Progenitor cell of endocrine pancreas (in vitro differentiated cells): ENCODE measurements around the gene ELOB. TPM values are rescaled to one million over a fixed set of nuclear protein-coding genes. Genes with fewer than 3 reads are reported as not detected.

ENCODE experiments used
- DNase-seq: peaks from one replicate; pipeline ENCODE4 v3.0.0; 2021; ENCODE audit warnings: low spot score; ENCODE audit not compliant: unreplicated experiment
- H3K27ac Mint-ChIP-seq: 2 replicates; pipeline ENCODE4 v1.8.0; 2021; ENCODE audit warnings: mild to moderate bottlenecking, moderate library complexity, mixed read lengths
- H3K27me3 Mint-ChIP-seq: 2 replicates; pipeline ENCODE4 v1.8.0; 2021; ENCODE audit warnings: mixed read lengths
- H3K36me3 Mint-ChIP-seq: 2 replicates; pipeline ENCODE4 v1.8.0; 2022; ENCODE audit warnings: mixed read lengths; ENCODE audit not compliant: insufficient read depth
- H3K4me1 Mint-ChIP-seq: 2 replicates; pipeline ENCODE4 v1.8.0; 2021; ENCODE audit warnings: low read depth, mixed read lengths
- H3K4me3 Mint-ChIP-seq: 2 replicates; pipeline ENCODE4 v1.8.0; 2021; ENCODE audit warnings: low read depth, mild to moderate bottlenecking, moderate library complexity, mixed read lengths
- H3K9me3 Mint-ChIP-seq: 2 replicates; pipeline ENCODE4 v1.8.0; 2021; ENCODE audit warnings: low read depth, mixed read lengths
- CTCF ChIP-seq: fragments of 200-600 bp; sonication (generic); IDR thresholded peaks from one replicate; pipeline ENCODE4 v1.5.0; 2021; ENCODE audit warnings: antibody characterized with exemption, mild to moderate bottlenecking; ENCODE audit not compliant: unreplicated experiment
- total RNA-seq: library from RNA; stranded (reverse); gene quantifications from 2 replicates; pipeline ENCODE4 v1.2.1, GENCODE V29; 2021

ELOB gene
- total RNA-seq, 1 donor from 2014 or later: 201 TPM

GRCh38 chr16:2771496-2772402, 5.3 kb downstream of the ELOB start:
- Mint-ChIP-seq H3K4me3 (no peak overlapping the region), H3K36me3 (peaks cover 23% of the 10 kb centered on the region), H3K4me1 (peaks cover 7% of the 10 kb centered on the region), H3K9me3 (no peaks in the 10 kb centered on the region), H3K27ac (peak overlapping the region; percentile 77), H3K27me3 (no peaks in the 10 kb centered on the region)
- TF ChIP-seq CTCF: no peak
- no peak for DNase-seq

DNA sequence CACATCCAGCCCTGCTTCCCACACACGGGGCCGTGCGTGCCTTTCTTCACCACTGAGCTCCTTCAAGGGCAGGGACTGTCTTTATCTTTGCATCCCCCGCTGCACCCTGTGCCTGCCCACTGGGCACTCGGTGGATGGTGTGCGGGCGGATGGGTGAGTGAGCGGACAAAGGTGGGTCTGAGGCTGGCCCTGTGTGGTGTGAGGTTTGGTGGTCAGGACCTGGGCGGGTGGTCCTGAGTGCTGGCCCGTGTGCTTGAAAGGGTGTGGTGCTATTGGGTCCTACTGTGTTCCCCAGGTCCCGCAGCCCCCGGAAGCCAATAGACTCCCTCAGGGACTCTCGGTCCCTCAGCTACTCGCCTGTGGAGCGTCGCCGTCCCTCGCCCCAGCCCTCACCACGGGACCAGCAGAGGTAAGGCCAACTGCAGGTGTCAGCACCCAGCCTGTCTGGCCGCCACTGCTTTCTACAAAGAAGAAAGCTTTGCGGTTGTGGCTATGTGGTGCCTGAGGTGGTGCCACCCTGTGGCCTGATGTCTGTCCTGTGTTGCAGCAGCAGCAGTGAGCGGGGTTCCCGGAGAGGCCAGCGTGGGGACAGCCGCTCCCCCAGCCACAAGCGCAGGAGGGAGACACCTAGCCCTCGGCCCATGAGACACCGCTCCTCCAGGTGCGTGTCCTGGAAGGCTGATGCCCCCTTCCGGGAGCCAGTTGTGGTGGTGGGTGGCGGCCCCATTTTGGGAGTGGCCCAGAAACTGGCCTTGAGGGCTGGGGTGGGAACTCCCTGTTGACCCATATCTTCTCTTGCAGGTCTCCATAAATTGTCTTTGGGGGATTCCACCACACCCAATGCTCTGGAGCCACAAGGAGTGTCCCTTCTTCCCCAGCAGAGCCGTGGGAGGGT, 6.8 kb downstream of the ELOB start:
- H3K27ac Mint-ChIP-seq: peak overlapping the region; percentile 82
- TF ChIP-seq CTCF: no peak
- peaks cover 37% of the 10 kb centered on the region for H3K36me3 Mint-ChIP-seq
- peaks cover 5% of the 10 kb centered on the region for H3K9me3 Mint-ChIP-seq
- H3K4me3 Mint-ChIP-seq: no peak overlapping the region
- H3K27me3 Mint-ChIP-seq: no peaks in the 10 kb centered on the region
- no peak for DNase-seq
- H3K4me1 Mint-ChIP-seq: no peaks in the 10 kb centered on the region

- H3K27me3 Mint-ChIP-seq: no peaks in the 10 kb centered on the region
- H3K27ac Mint-ChIP-seq: peak overlapping the region; percentile 82
- DNase-seq: no peak
- no peaks in the 10 kb centered on the region for H3K4me1 Mint-ChIP-seq
- no peak overlapping the region for H3K4me3 Mint-ChIP-seq
- no peak for TF ChIP-seq CTCF
- peaks cover 5% of the 10 kb centered on the region for H3K9me3 Mint-ChIP-seq
- peaks cover 44% of the 10 kb centered on the region for H3K36me3 Mint-ChIP-seq
Observed at GRCh38 chr16:2769675-2770056, 7.4 kb downstream of the ELOB start.

DNA sequence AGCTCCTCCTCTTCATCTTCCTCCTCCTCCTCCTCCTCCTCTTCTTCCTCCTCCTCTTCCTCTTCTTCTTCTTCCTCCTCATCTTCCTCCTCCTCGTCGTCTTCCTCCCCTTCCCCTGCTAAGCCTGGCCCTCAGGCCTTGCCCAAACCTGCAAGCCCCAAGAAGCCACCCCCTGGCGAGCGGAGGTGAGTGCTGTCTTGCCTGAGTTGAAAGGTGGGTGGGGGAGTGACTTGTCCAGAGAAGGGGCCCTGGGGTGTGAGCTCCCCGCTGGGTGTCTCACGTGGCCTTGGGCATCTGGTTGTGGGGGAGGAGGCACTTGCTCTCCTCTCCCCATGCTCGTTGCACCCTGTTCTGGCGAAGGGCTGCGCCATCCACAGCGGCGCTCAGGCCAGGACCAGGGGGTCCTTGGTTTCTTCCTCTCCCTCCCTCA, 8.0 kb downstream of the ELOB start:
- Mint-ChIP-seq H3K27me3 (no peaks in the 10 kb centered on the region), H3K36me3 (peaks cover 49% of the 10 kb centered on the region), H3K4me1 (no peaks in the 10 kb centered on the region), H3K9me3 (peaks cover 5% of the 10 kb centered on the region), H3K4me3 (no peak overlapping the region), H3K27ac (peak overlapping the region; percentile 24)
- TF ChIP-seq CTCF: no peak
- no peak for DNase-seq

GRCh38 chr16:2768403-2769089, 8.5 kb downstream of the ELOB start:
- H3K9me3 Mint-ChIP-seq: peaks cover 11% of the 10 kb centered on the region
- TF ChIP-seq CTCF: no peak
- no peak for DNase-seq
- peak overlapping the region; percentile 24 for H3K27ac Mint-ChIP-seq
- H3K27me3 Mint-ChIP-seq: no peaks in the 10 kb centered on the region
- H3K4me3 Mint-ChIP-seq: no peak overlapping the region
- H3K36me3 Mint-ChIP-seq: peaks cover 55% of the 10 kb centered on the region
- no peaks in the 10 kb centered on the region for H3K4me1 Mint-ChIP-seq
